Hepatocyte (in vitro differentiated cells): ENCODE data around the gene CEP126. TPM values are rescaled to one million over a fixed set of nuclear protein-coding genes. Genes with fewer than 3 reads are reported as not detected.

ENCODE experiments used
- DNase-seq: peaks from one replicate; pipeline ENCODE4 v3.0.0-alpha.2; 2016; ENCODE audit warnings: low spot score
- H2AFZ ChIP-seq: fragments of 200-600 bp; sonication (generic); 2 replicates; pipeline ENCODE4 v1.6.0; 2016; ENCODE audit warnings: antibody characterized with exemption, mild to moderate bottlenecking
- H3K27ac ChIP-seq: fragments of 200-600 bp; sonication (generic); 2 replicates; pipeline ENCODE4 v1.5.1; 2016; ENCODE audit warnings: mild to moderate bottlenecking
- H3K27me3 ChIP-seq: fragments of 200-600 bp; sonication (generic); 2 replicates; pipeline ENCODE4 v1.6.1; 2016
- H3K36me3 ChIP-seq: fragments of 200-600 bp; sonication (generic); replicated peaks from 2 replicates; pipeline ENCODE4 v1.5.1; 2016; ENCODE audit warnings: low read depth; ENCODE audit not compliant: insufficient read depth
- H3K4me1 ChIP-seq: fragments of 200-600 bp; sonication (generic); 2 replicates; pipeline ENCODE4 v1.5.1; 2016; ENCODE audit warnings: mild to moderate bottlenecking, moderate library complexity; ENCODE audit not compliant: insufficient read depth
- H3K4me2 ChIP-seq: fragments of 200-600 bp; sonication (generic); 2 replicates; pipeline ENCODE4 v1.6.0; 2016
- H3K4me3 ChIP-seq: fragments of 200-600 bp; sonication (generic); 2 replicates; pipeline ENCODE4 v1.5.1; 2016; ENCODE audit warnings: mild to moderate bottlenecking
- H3K79me2 ChIP-seq: fragments of 200-600 bp; sonication (generic); 2 replicates; pipeline ENCODE4 v1.6.0; 2017; ENCODE audit warnings: mild to moderate bottlenecking
- H3K9me2 ChIP-seq: fragments of 200-600 bp; sonication (generic); replicated peaks from 2 replicates; pipeline ENCODE4 v1.6.0; 2017; ENCODE audit warnings: mild to moderate bottlenecking; ENCODE audit not compliant: insufficient read depth
- H3K9me3 ChIP-seq: fragments of 200-600 bp; sonication (generic); 2 replicates; pipeline ENCODE4 v1.5.1; 2016; ENCODE audit warnings: low read depth, mild to moderate bottlenecking
- H4K20me1 ChIP-seq: fragments of 200-600 bp; sonication (generic); 2 replicates; pipeline ENCODE4 v1.6.0; 2016; ENCODE audit warnings: mild to moderate bottlenecking; ENCODE audit not compliant: insufficient read depth, poor library complexity, severe bottlenecking
- CTCF ChIP-seq: fragments of 200-600 bp; sonication (generic); IDR thresholded peaks from 2 replicates; pipeline ENCODE4 v1.5.1; 2016; ENCODE audit warnings: antibody characterized with exemption, mild to moderate bottlenecking; ENCODE audit not compliant: poor library complexity
- EZH2 ChIP-seq: fragments of 200-600 bp; sonication (generic); IDR thresholded peaks from 2 replicates; pipeline ENCODE4 v1.6.1; 2016; ENCODE audit warnings: antibody characterized with exemption, mild to moderate bottlenecking, borderline replicate concordance
- EZH2phosphoT487 ChIP-seq: fragments of 200-600 bp; sonication (generic); IDR thresholded peaks from one replicate; pipeline ENCODE4 v1.6.1; 2018; ENCODE audit warnings: antibody characterized with exemption, mild to moderate bottlenecking, low read depth, moderate library complexity; ENCODE audit not compliant: unreplicated experiment, severe bottlenecking
- WGBS: methylation state at CpG from one replicate; pipeline ENCODE4 v1.1.6; 2016; ENCODE audit warnings: low lambda C conversion rate; ENCODE audit errors: missing lambda C conversion rate; 5-methylcytosine and 5-hydroxymethylcytosine counted together
- polyA plus RNA-seq: library from polyadenylated mRNA; unstranded; fragments of >200 nt; fragmentation: Nextera tagmentation; extraction: Ambion mirVana; gene quantifications from 2 replicates; pipeline ENCODE4 v1.2.1, GENCODE V29; 2016
- total RNA-seq: library from RNA; depleted of rRNA; stranded (reverse); fragments of >200 nt; gene quantifications from 2 replicates; pipeline ENCODE4 v1.2.3, GENCODE V29; 2014

CEP126 gene
- total and polyA plus RNA-seq, 2 experiments from 2014 or later, result 1.8 to 2.2 TPM

DNA sequence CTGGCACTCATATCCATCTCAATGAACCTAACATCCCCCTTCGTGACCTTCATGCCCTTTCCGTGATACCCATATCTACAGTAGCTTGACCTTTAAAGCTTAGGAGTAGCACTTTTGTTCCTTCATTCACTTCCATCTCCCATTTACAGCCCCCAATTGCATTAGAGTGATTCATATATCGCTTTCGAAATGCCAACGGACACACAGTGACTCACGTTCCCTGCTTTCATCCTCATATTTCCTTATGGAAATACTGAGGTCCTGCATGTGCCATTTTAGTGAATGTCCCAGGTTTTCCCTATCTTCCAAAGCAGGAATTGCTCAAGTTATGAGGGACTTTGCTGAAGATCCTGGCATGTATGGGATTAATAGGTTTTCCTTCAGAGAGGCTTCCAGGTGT lies 44.3 kb upstream of the CEP126 start:
- TF ChIP-seq EZH2phosphoT487 (no peak), EZH2 (no peak), CTCF (no peak)
- Histone ChIP-seq H3K4me3 (no peak overlapping the region), H3K4me1 (peaks cover 20% of the 10 kb centered on the region), H3K9me2 (no peaks in the 10 kb centered on the region), H3K27me3 (no peaks in the 10 kb centered on the region), H3K79me2 (no peaks in the 10 kb centered on the region), H2AFZ (no peak overlapping the region), H3K4me2 (no peak overlapping the region), H3K9me3 (no peaks in the 10 kb centered on the region), H3K27ac (peak overlapping the region; percentile 62), H4K20me1 (no peaks in the 10 kb centered on the region), H3K36me3 (no peaks in the 10 kb centered on the region)
- DNase-seq, result peak; percentile 34
- 79% methylated on average over 6 of the region's 6 CpGs for WGBS

GRCh38 chr11:101872171-101872882 lies 42.5 kb upstream of the CEP126 start:
- Histone ChIP-seq H3K9me3 (no peaks in the 10 kb centered on the region), H3K4me2 (no peak overlapping the region), H3K4me1 (peaks cover 6% of the 10 kb centered on the region), H3K4me3 (no peak overlapping the region), H4K20me1 (no peaks in the 10 kb centered on the region), H3K36me3 (no peaks in the 10 kb centered on the region), H3K27ac (no peak overlapping the region), H3K79me2 (no peaks in the 10 kb centered on the region), H3K27me3 (no peaks in the 10 kb centered on the region), H2AFZ (no peak overlapping the region), H3K9me2 (no peaks in the 10 kb centered on the region)
- no peak for TF ChIP-seq EZH2
- no peak for TF ChIP-seq EZH2phosphoT487
- no peak for TF ChIP-seq CTCF
- WGBS, result 91% methylated on average over 6 of the region's 6 CpGs
- no peak for DNase-seq

- no peaks in the 10 kb centered on the region for H3K79me2 ChIP-seq
- no peak overlapping the region for H3K4me3 ChIP-seq
- peak overlapping the region; percentile 41 for H2AFZ ChIP-seq
- no peak overlapping the region for H3K27ac ChIP-seq
- H3K9me2 ChIP-seq, result no peaks in the 10 kb centered on the region
- H3K27me3 ChIP-seq, result no peaks in the 10 kb centered on the region
- no peak overlapping the region for H3K4me2 ChIP-seq
- WGBS, result 72% methylated on average over 4 of the region's 4 CpGs
- H4K20me1 ChIP-seq, result no peaks in the 10 kb centered on the region
- H3K9me3 ChIP-seq, result no peaks in the 10 kb centered on the region
- TF ChIP-seq CTCF (peak; percentile 48), EZH2 (no peak), EZH2phosphoT487 (no peak)
- no peaks in the 10 kb centered on the region for H3K36me3 ChIP-seq
- no peaks in the 10 kb centered on the region for H3K4me1 ChIP-seq
- peak; percentile 61 for DNase-seq
Observed at GRCh38 chr11:101880222-101880621, 34.6 kb upstream of the CEP126 start.
